Osteoblast (primary cell): Measurements from ENCODE around the gene TRIOBP. TPM values are rescaled to one million over a fixed set of nuclear protein-coding genes. Genes with fewer than 3 reads are reported as not detected.

Experiments used
- DNase-seq: peaks from one replicate; pipeline ENCODE4 v3.0.0; 2011; ENCODE audit warnings: low spot score, mixed read lengths; ENCODE audit not compliant: insufficient read length; ENCODE audit errors: missing footprints
- H2AFZ ChIP-seq: 2 replicates; pipeline ENCODE4 v1.6.0; 2011; ENCODE audit warnings: mild to moderate bottlenecking, low read length
- H3K27ac ChIP-seq: 2 replicates; pipeline ENCODE4 v1.5.1; 2011; ENCODE audit warnings: mild to moderate bottlenecking, low read depth, low read length, moderate library complexity
- H3K27me3 ChIP-seq: 2 replicates; pipeline ENCODE4 v1.6.0; 2012; ENCODE audit warnings: mild to moderate bottlenecking, control low read depth, inconsistent platforms, low read length, moderate library complexity; ENCODE audit not compliant: insufficient read depth
- H3K36me3 ChIP-seq: 2 replicates; pipeline ENCODE4 v1.5.1; 2011; ENCODE audit warnings: mild to moderate bottlenecking, low read length, control low read depth, moderate library complexity; ENCODE audit not compliant: insufficient read depth
- H3K4me1 ChIP-seq: 2 replicates; pipeline ENCODE4 v1.5.1; 2011; ENCODE audit warnings: mild to moderate bottlenecking, low read length, control low read depth, moderate library complexity; ENCODE audit not compliant: insufficient read depth
- H3K4me2 ChIP-seq: 2 replicates; pipeline ENCODE4 v1.6.0; 2011; ENCODE audit warnings: mild to moderate bottlenecking, low read length; ENCODE audit not compliant: insufficient read depth
- H3K4me3 ChIP-seq: fragments of 200-600 bp; sonication (generic); 3 replicates; pipeline ENCODE4 v1.5.1; 2012; ENCODE audit warnings: mild to moderate bottlenecking, low read length, inconsistent platforms; ENCODE audit not compliant: insufficient read depth
- H3K79me2 ChIP-seq: 2 replicates; pipeline ENCODE4 v1.6.0; 2012; ENCODE audit warnings: mild to moderate bottlenecking, low read length, control low read depth, inconsistent platforms; ENCODE audit not compliant: insufficient read depth
- H3K9me3 ChIP-seq: 2 replicates; pipeline ENCODE4 v1.5.1; 2011; ENCODE audit warnings: low read depth, low read length, control low read depth
- H4K20me1 ChIP-seq: 2 replicates; pipeline ENCODE4 v1.6.0; 2012; ENCODE audit warnings: mild to moderate bottlenecking, low read length, control low read depth; ENCODE audit not compliant: insufficient read depth
- CTCF ChIP-seq: IDR thresholded peaks from 2 replicates; pipeline ENCODE4 v1.5.1; 2011; ENCODE audit warnings: mild to moderate bottlenecking, low read depth, low read length, moderate library complexity; ENCODE audit errors: extremely low read depth
- total RNA-seq: library from RNA; depleted of rRNA; stranded (reverse); fragments of >200 nt; gene quantifications from 2 replicates; pipeline ENCODE4 v1.2.3, GENCODE V29; 2012

TRIOBP gene
- total RNA-seq, 1 donor = 162 TPM

- Histone ChIP-seq H3K4me2 (peak overlapping the region; percentile 49), H4K20me1 (peaks cover 29% of the 10 kb centered on the region), H2AFZ (no peak overlapping the region), H3K79me2 (peaks cover 84% of the 10 kb centered on the region), H3K27me3 (no peaks in the 10 kb centered on the region), H3K4me3 (no peak overlapping the region), H3K9me3 (no peaks in the 10 kb centered on the region), H3K36me3 (peaks cover 43% of the 10 kb centered on the region), H3K4me1 (peaks cover 66% of the 10 kb centered on the region), H3K27ac (peak overlapping the region; percentile 90)
- TF ChIP-seq CTCF = peak; percentile 12
- peak; percentile 99 for DNase-seq
Observed at GRCh38 chr22:37752189-37753087, 55.6 kb downstream of the TRIOBP start.

- peaks cover 18% of the 10 kb centered on the region for H4K20me1 ChIP-seq
- no peaks in the 10 kb centered on the region for H3K9me3 ChIP-seq
- H3K27ac ChIP-seq = peak overlapping the region; percentile 73
- peaks cover 53% of the 10 kb centered on the region for H3K4me1 ChIP-seq
- no peak for TF ChIP-seq CTCF
- peak overlapping the region; percentile 36 for H3K4me2 ChIP-seq
- no peak overlapping the region for H2AFZ ChIP-seq
- H3K36me3 ChIP-seq = peaks cover 56% of the 10 kb centered on the region
- H3K4me3 ChIP-seq = no peak overlapping the region
- H3K79me2 ChIP-seq = peaks cover 80% of the 10 kb centered on the region
- no peaks in the 10 kb centered on the region for H3K27me3 ChIP-seq
- DNase-seq = no peak
Observed at GRCh38 chr22:37753746-37754145, 56.9 kb downstream of the TRIOBP start.

- Histone ChIP-seq H3K27ac (no peak overlapping the region), H3K4me2 (no peak overlapping the region), H3K36me3 (peaks cover 84% of the 10 kb centered on the region), H4K20me1 (peaks cover 27% of the 10 kb centered on the region), H3K9me3 (no peaks in the 10 kb centered on the region), H3K4me3 (no peak overlapping the region), H3K79me2 (peaks cover 66% of the 10 kb centered on the region), H2AFZ (no peak overlapping the region), H3K27me3 (no peaks in the 10 kb centered on the region), H3K4me1 (peaks cover 16% of the 10 kb centered on the region)
- DNase-seq = no peak
- TF ChIP-seq CTCF = no peak
Observed at GRCh38 chr22:37757663-37758062, 60.8 kb downstream of the TRIOBP start.

DNA sequence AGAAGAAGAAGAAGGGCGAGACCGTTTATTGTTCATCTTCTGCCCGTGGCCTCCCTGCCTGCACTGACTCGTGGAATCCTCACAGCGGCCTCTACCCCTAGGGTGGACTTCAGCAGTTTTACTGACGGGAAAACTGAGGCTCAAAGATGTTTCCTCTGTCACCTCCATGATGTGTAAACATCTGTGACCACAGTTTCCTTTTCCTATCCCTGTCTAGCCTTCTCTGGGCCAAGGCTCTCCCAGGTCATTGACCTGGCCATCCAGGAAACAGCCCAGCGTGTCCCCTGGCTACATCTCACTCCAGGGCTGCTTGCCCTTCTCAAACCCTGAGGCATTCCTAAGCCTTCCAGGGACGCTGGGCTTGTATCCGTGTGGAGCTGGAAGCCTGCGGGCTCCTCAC is 61.8 kb downstream of the TRIOBP start:
- Histone ChIP-seq H2AFZ (no peak overlapping the region), H3K4me3 (no peak overlapping the region), H3K4me2 (no peak overlapping the region), H3K27me3 (no peaks in the 10 kb centered on the region), H4K20me1 (peaks cover 29% of the 10 kb centered on the region), H3K4me1 (peaks cover 6% of the 10 kb centered on the region), H3K27ac (no peak overlapping the region), H3K36me3 (peaks cover 88% of the 10 kb centered on the region), H3K79me2 (peaks cover 62% of the 10 kb centered on the region), H3K9me3 (no peaks in the 10 kb centered on the region)
- no peak for TF ChIP-seq CTCF
- no peak for DNase-seq
